ENCODE data around the gene HAPLN2. TPM values are rescaled to one million over a fixed set of nuclear protein-coding genes. Genes with fewer than 3 reads are reported as not detected.

Gene HAPLN2
- polyA plus RNA-seq, 4 donors, result 0.16 to 0.63 (median 0.28) TPM

DNA sequence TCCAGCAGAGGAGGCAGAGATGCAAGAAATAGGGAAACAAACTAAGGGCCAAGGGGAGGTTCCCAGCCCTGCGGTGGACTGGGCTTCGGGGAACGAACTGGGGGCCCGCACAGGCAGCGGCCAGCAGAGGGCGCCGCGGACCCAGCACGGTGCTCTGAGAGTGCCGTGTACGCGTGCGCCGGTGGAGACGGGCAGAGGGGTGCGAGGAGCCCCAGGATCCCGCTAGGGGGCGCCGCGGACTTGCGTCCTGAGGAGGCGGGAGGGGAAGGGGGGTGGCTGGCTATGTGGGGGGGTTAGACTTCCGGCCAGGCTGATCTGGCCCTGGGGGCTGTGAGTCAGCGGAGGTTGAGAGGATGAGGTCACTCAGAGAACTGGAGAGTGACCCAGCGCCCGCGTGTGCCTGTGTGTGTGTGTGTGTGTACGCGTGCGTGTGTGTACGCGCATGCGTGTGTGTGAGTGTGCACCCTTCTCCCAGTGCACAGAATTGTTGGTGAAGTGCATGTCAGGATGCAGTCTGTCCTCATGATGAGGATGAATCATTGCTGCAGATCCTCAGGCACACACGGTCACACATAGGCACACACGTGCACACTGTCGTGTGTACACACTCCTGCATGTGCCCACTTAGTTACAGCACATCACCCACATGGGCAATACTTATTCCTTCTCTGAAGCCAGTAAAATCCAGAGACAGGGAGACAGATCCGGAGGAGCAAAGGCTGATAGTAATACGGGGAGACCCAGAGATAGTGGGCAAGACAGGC is 41.0 kb downstream of the HAPLN2 start:
- DNase-seq (ENCODE audit: low read depth in 4 of 4, low spot score in 3 of 4), result peak; percentile 77 to 89 (median 88)

DNA sequence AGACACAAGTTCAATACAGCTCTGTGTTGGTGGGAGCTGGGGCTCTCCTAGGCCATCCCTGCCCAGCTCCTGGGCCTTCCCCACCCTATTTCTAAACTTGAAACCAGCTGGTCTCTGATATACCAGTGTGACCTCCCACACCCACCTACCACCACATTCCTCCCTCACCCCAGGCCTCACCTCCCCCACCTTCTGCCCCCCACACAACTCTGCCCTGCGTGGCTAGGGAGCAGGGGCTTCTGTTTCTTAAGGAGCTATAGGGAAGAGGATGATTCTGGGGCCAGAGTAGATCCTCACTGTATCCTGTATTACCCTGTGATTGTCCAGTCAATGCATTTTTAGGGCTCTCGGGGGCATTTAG is 41.5 kb downstream of the HAPLN2 start:
- no peak for DNase-seq (ENCODE audit: low read depth in 4 of 4, low spot score in 3 of 4)

DNA sequence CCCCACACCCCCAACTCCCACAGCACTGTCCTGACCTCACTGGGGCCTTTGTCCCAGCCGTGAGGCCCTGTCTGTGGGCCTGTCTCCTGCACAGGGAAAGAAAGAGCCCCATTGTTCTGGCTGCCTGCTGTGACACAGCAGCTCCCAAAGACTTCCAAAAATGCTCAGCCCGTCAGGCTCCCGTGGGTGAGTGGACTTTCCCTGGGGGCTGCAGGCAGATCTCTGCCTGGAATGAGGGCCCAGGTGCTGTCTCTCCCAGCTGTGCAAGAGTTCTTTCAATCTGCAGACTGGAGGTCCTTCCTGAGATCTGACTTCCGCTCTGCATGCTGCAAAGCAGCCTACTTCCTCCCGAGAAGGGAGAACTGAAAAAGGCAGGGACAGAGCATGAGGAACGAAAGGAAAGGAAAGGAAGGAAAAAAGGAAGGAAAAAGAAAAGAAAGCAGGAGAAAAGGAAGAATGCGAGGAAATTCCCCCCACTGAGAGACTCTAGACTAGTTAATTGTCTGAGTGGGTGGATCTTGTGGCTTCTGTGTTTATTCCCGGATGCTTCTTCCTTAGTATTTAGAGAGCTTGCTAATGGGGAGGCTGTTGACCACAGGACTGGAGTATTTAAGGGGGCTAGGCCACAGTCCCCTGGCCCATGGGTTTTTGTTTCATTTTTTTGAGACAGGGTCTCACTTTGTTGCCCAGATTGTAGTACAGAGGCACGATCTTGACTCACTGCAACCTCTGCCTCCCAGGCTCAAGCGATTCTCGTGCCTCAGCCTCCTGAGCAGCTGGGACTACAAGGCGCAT is 43.0 kb downstream of the HAPLN2 start:
- DNase-seq (ENCODE audit: low read depth in 4 of 4, low spot score in 3 of 4), result no peak

DNA sequence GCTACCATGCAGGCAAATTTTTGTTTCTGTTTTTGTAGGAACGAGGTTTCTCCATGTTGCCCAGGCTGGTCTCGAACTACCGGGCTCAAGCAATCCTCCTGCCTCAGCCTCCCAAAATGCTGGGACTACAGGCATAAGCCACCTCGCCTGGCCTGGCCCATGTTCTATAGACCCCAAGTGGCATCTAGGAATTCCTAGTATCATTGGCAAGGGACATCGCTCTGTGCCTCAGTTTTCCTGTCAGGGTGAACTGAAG is 43.5 kb downstream of the HAPLN2 start:
- no peak for DNase-seq (ENCODE audit: low read depth in 4 of 4, low spot score in 3 of 4)

DNA sequence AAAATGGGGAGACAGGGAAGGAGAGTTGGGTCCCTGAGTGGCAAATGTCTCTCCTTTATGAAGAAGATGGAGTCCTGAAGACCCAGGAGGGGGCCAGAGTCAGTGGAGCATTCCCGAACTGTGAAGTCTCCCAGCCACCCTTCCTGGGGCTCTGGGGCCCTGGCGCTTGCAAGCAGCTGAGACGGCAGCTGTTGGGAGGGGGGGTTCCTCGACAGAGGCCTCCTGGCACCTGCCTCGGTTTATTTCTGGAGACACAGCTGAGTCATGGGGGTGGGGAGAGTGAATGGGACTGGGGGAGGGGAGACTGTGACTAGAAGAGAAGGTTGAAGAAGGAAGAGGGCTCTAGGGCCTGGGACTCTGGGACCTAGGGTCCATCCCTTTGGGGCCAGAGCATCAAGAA is 44.0 kb downstream of the HAPLN2 start:
- no peak for DNase-seq (ENCODE audit: low read depth in 4 of 4, low spot score in 3 of 4)

GRCh38 chr1:156664046-156664766 is 45.0 kb downstream of the HAPLN2 start:
- DNase-seq (ENCODE audit: low read depth in 4 of 4, low spot score in 3 of 4), result no peak

DNA sequence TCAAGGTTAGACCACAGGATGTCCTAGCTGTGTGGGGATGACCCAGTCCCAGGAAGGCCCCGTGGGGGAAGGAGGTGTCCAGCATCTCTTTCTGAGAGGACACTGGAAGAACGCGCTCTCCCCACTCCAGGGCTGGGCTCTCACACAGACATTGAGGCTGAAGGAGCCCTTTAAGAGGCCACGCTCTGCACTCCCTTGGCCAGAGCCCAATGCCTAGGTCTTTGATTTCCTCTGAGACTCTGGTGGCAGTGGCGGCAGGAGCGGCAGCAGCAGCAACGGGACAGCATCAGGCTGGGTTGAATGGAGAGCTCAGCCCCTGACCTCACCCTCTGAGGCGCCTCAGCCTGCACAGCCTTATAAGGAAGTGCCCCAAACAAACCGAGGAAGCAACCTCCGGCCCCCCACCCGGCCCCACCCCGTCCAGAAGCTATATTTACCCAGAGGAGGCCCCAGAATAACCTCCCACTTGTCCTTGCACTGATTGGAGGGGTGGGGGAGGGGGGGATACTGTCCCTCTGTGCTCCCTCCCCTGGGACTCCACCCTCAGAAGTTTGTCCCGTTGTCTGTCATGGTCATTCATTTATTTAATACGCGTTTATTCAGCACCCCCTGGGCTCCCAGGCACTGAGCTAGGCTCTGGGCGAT is 45.7 kb downstream of the HAPLN2 start:
- no peak for DNase-seq (ENCODE audit: low read depth in 4 of 4, low spot score in 3 of 4)

DNA sequence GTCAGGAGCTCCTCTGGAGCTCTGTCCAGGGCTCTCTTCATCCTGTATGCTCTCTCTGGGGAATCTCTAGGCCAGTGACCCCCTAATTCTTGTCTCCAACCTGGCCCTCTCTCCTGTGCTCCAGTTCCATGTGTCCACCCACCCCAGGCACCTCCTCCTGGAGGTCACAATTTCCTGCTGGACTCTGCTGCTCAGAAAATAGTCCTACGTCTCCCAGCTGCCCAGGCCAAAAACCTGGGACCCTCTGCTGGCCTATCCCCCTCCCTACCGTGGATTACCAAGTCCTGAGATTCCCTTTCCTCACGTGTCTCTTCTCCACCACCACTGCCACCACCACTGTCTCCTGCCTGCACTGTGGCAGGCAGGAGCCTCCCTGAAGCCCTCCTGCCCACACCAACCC is 46.3 kb downstream of the HAPLN2 start:
- no peak for DNase-seq (ENCODE audit: low read depth in 4 of 4, low spot score in 3 of 4)

DNA sequence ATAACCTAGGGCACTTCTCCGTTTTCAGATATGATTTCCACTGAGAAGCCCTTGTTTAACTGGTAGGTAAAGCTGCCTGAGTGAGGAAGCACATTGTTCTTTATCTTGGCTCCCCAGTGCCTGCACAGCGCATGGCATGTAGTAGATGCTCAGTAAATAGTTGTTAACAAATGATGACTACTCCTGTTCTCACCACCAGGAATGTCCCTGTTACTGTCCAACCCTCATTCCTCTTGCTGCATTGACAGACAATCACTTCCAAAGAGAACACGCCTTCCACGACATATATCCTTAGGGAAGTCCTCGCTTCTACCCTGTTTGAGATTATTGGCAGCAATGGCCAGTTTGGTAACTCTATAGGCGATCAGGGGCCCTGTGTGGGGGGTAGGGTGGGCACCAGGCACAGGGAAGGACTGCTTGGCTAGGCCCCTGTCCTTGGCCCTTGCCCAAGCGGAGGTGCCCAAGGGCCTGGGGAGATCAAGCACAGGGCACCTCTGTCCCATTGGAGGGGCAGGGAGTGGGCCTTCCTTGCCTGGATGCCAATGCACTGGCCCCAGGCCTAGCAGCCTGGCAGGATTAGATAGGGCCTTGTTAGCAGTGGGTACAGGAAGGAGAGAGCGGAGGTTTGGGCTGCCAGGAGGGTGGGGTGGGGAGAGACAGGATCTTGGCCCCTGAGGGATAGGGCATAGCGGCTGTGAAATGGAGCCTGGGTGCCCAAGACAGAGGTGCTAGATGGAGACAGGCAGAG is 47.8 kb downstream of the HAPLN2 start:
- no peak for DNase-seq (ENCODE audit: low read depth in 4 of 4, low spot score in 3 of 4)

GRCh38 chr1:156667610-156667967 is 48.4 kb downstream of the HAPLN2 start:
- no peak for DNase-seq (ENCODE audit: low read depth in 4 of 4, low spot score in 3 of 4)

GRCh38 chr1:156667968-156668709 is 48.9 kb downstream of the HAPLN2 start:
- DNase-seq (ENCODE audit: low read depth in 4 of 4, low spot score in 3 of 4), result no peak

GRCh38 chr1:156668801-156669637 is 49.8 kb downstream of the HAPLN2 start:
- no peak for DNase-seq (ENCODE audit: low read depth in 4 of 4, low spot score in 3 of 4)

DNA sequence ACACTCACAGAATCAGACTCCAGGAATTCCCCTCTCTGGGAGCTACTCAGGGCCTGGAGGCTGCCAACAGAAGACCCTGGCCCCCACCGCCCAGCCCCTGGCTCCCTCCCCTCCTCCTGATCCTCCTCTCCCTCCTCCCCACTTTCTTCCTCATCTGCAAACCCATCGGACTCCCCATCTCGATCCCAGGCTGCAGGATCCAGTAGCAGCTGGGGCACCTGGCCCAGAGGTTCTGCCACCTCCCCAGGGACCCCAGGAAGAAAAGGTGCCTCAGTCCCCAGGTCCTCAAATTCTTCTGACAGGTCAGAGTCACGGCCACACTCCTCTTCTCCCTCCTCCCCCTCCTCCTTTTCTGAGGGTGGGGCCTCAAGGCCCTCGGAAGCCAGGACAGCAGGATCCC is 50.6 kb downstream of the HAPLN2 start:
- DNase-seq (ENCODE audit: low read depth in 4 of 4, low spot score in 3 of 4), result no peak

DNA sequence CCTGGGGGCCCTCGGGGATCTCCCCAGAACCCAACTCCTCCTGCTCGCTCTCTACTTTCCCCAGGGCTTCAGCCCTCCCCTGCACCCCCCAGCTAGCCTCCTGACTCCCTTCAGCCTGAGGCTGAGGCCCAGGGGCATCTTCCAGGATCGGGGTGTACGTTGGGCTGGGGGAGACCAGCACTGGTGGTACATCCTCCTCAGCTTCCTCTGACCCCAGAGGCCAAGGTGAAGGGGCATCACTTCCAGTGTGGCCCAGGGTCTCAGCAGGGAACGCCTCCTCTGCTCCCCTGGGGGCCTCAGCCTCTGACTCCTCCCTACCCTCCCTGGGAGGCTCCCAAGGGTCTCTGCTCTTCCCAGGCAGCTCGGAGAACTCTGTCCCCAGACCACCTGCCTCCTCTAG is 51.1 kb downstream of the HAPLN2 start:
- DNase-seq (ENCODE audit: low read depth in 4 of 4, low spot score in 3 of 4), result no peak

- DNase-seq (ENCODE audit: low read depth in 4 of 4, low spot score in 3 of 4), result no peak
These were observed 51.6 kb downstream of the HAPLN2 start for GRCh38 chr1:156670791-156671190.

DNA sequence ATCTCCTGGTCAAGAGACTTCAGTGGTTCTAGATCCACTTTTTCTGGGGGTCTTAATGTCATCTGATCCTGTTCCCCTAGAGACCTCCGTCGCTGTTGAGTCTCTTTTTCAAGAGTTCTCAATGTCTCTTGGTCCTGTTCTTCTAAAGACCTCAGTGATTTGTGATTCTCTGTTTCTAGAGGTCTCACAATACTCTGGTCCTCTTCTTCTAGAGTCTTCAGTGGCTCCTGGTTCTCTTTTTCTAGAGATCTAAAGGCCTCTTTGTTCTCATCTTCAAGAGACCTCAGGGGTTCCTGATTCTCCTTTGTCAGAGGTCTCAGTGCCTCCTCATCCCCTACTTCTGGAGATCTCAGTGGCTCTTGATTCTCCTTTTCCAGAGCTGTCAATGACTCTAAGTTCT is 52.6 kb downstream of the HAPLN2 start:
- DNase-seq (ENCODE audit: low read depth in 4 of 4, low spot score in 3 of 4), result no peak

DNA sequence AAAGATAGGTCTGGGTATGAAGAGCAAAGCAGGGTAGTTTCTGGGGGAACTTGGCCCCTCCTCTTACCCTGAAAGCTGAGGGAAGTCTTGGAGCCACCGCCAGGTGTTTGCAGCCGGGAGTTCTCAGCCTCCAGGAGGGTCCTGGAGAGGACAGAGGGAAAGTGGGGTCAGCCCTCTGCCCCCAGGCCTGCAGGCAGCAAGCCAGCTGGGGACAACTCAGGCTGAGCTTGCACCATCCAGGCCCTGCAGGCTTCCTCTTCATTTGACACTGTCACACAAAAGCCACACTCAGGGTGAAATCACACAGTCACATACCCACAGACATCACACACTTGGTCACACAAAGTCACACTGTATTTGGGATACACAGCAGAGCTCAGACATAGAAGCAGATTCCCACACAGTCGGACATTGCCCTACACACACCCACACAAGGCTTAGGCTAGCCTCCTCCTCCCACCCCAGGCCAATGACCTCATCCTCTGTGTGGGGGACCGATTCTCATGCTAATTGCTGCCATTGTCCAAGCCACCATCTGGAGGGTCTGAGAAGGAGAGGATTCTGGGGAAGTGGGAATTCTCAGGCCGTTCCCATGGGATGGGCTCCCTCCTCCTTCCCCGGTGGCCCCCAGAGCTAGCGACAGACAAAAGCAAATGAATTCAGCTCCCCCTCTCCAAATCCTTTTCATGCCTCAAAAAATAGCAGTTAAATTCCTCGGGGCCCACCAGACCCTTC is 54.3 kb downstream of the HAPLN2 start:
- DNase-seq (ENCODE audit: low read depth in 4 of 4, low spot score in 3 of 4), result no peak
